Left ventricle myocardium inferior (tissue), 1 donor: ENCODE data around the gene CALCA. TPM values are rescaled to one million over a fixed set of nuclear protein-coding genes. Genes with fewer than 3 reads are reported as not detected.

ENCODE experiments used
- DNase-seq: peaks from one replicate; pipeline ENCODE4 v3.0.0-alpha.2; 2020
- H3K27ac ChIP-seq: fragments of 200-600 bp; replicated peaks from 2 replicates; pipeline ENCODE4 v1.8.0; 2021
- H3K27me3 ChIP-seq: fragments of 200-600 bp; 2 replicates; pipeline ENCODE4 v1.8.0; 2021; ENCODE audit warnings: low read depth
- H3K36me3 ChIP-seq: fragments of 200-600 bp; 2 replicates; pipeline ENCODE4 v1.8.0; 2021
- H3K4me1 ChIP-seq: fragments of 200-600 bp; 2 replicates; pipeline ENCODE4 v1.8.0; 2021
- H3K4me3 ChIP-seq: fragments of 200-600 bp; 2 replicates; pipeline ENCODE4 v1.8.0; 2021; ENCODE audit warnings: mild to moderate bottlenecking, moderate library complexity
- H3K9me3 ChIP-seq: fragments of 200-600 bp; replicated peaks from 2 replicates; pipeline ENCODE4 v1.8.0; 2021
- intact Hi-C: fragments of 100-400 bp; cut with micrococcal nuclease; formaldehyde crosslinking; loops from one replicate; pipeline ENCODE4 v1.11.0; 2022
- total RNA-seq: library from RNA; stranded (reverse); fragmentation: NEBNext Ultra II Directional; extraction: Animal tissue kit (Norgen Biotek cat#: 25700); gene quantifications from one replicate; pipeline ENCODE4 v1.2.1, GENCODE V29; 2021
- TF ChIP-seq, protein P1 (sequence below): fragments of 200-600 bp; IDR thresholded peaks from 2 replicates; pipeline ENCODE4 v1.8.0; 2021; ENCODE audit warnings: antibody characterized with exemption, mild to moderate bottlenecking, borderline replicate concordance
- donor health status: DM: no; HTN: yes; CAD: no; lungs with severe emphysema.

Gene CALCA
- total RNA-seq, 1 donor from 2014 or later: not detected

GRCh38 chr11:14934641-14935351, 37.4 kb downstream of the CALCA start:
- H3K9me3 ChIP-seq: no peaks in the 10 kb centered on the region
- H3K4me1 ChIP-seq: no peaks in the 10 kb centered on the region
- H3K36me3 ChIP-seq: no peaks in the 10 kb centered on the region
- no peak overlapping the region for H3K4me3 ChIP-seq
- TF ChIP-seq, protein P1, sequence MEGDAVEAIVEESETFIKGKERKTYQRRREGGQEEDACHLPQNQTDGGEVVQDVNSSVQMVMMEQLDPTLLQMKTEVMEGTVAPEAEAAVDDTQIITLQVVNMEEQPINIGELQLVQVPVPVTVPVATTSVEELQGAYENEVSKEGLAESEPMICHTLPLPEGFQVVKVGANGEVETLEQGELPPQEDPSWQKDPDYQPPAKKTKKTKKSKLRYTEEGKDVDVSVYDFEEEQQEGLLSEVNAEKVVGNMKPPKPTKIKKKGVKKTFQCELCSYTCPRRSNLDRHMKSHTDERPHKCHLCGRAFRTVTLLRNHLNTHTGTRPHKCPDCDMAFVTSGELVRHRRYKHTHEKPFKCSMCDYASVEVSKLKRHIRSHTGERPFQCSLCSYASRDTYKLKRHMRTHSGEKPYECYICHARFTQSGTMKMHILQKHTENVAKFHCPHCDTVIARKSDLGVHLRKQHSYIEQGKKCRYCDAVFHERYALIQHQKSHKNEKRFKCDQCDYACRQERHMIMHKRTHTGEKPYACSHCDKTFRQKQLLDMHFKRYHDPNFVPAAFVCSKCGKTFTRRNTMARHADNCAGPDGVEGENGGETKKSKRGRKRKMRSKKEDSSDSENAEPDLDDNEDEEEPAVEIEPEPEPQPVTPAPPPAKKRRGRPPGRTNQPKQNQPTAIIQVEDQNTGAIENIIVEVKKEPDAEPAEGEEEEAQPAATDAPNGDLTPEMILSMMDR: no peak
- DNase-seq: no peak
- H3K27ac ChIP-seq: no peak overlapping the region
- H3K27me3 ChIP-seq: no peaks in the 10 kb centered on the region
- intact Hi-C loops: no loop called here

- H3K36me3 ChIP-seq: no peaks in the 10 kb centered on the region
- H3K9me3 ChIP-seq: peaks cover 7% of the 10 kb centered on the region
- H3K27ac ChIP-seq: no peak overlapping the region
- TF ChIP-seq, protein P1: no peak
- no peak for DNase-seq
- H3K27me3 ChIP-seq: peaks cover 18% of the 10 kb centered on the region
- intact Hi-C loops: no loop called here
- H3K4me3 ChIP-seq: no peak overlapping the region
- no peaks in the 10 kb centered on the region for H3K4me1 ChIP-seq
Measured at GRCh38 chr11:14932447-14932846, 39.7 kb downstream of the CALCA start.

DNA sequence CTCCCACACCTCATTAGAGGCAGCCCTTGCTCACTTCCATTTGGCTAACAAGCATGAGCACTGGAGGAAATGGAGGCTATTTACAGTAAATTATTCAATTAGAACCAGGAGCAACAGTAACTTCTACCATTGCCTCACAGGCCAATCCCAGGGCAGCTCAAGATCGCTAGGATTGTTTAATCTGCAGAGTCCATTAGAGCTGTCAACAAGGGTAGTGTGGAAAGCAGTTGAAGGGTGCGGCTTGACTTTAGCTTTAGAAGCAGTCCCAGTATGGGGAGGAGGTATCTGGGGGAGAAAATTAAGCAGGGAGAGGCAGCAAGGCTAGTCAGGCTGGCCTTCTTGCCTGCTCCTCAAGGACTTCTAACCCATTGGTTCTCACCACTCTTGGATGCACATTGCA, 41.8 kb downstream of the CALCA start:
- Histone ChIP-seq H3K4me3 (no peak overlapping the region), H3K9me3 (peaks cover 7% of the 10 kb centered on the region), H3K27ac (no peak overlapping the region), H3K36me3 (no peaks in the 10 kb centered on the region), H3K27me3 (peaks cover 31% of the 10 kb centered on the region), H3K4me1 (no peaks in the 10 kb centered on the region)
- intact Hi-C loops: no loop called here
- DNase-seq: no peak
- TF ChIP-seq, protein P1: no peak

DNA sequence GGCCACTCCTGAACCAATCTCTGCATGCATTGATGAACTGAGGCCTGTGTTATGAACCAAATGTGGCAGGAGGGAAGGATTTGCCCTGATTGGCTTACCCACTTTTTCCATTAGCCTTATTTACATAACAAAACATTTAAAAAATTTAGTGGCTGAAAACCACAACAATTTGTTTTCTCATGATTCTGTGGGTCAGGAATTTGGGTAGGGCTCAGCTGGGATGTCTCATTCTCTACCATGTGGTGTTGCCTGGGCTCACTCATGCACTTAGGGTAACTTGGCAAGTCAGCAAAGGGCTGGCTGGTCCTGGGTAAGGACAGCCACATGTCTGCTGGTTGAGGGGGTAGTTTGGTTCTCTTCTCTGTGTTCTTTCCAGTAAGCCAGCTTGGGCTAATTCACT, 45.0 kb downstream of the CALCA start:
- TF ChIP-seq, protein P1: no peak
- Histone ChIP-seq H3K27ac (no peak overlapping the region), H3K9me3 (peaks cover 7% of the 10 kb centered on the region), H3K36me3 (no peaks in the 10 kb centered on the region), H3K4me1 (no peaks in the 10 kb centered on the region), H3K4me3 (no peak overlapping the region), H3K27me3 (peaks cover 63% of the 10 kb centered on the region)
- intact Hi-C loops: no loop called here
- no peak for DNase-seq

DNA sequence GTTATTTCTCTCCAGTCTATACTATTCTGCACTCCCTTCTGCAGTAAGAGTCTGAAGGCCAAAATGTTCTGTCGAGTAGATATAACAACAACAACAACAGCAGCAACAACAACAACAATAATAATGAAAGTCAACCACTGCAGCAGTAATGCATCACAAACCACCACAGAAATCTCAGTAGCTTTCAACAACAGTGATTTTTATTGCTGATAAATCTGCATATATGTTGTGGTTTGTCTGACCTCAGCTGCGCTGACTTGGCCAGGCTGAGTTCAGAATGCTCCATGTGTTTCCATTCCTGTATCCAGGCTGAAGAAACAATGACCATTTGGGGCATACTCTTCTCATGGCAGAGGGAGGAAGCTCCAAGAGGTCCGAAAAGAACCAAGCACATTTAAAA, 47.8 kb downstream of the CALCA start:
- Histone ChIP-seq H3K36me3 (no peaks in the 10 kb centered on the region), H3K4me3 (no peak overlapping the region), H3K4me1 (no peaks in the 10 kb centered on the region), H3K9me3 (peaks cover 7% of the 10 kb centered on the region), H3K27ac (no peak overlapping the region), H3K27me3 (peaks cover 62% of the 10 kb centered on the region)
- no peak for DNase-seq
- intact Hi-C loops: no loop called here
- TF ChIP-seq, protein P1: no peak

Other genes with a start within 250 kb of the CALCA start
- gene CYP2R1, start 80.1 kb downstream of the CALCA start, total RNA-seq: 7.7 TPM
- gene CALCB, start 101.2 kb upstream of the CALCA start, total RNA-seq: not detected
- 0.25 TPM for gene INSC, start 142.6 kb upstream of the CALCA start, total RNA-seq